NCI-H2107 (cell line): Measurements from ENCODE around the gene DSCAM.
A peak's percentile ranks its signal among the peaks of the same experiment; 100 is the strongest.

ENCODE experiments used
- DNase-seq: peaks from one replicate; lab custom pipeline; 2025; lab: John Stamatoyannopoulos, UW

DSCAM gene

DNA sequence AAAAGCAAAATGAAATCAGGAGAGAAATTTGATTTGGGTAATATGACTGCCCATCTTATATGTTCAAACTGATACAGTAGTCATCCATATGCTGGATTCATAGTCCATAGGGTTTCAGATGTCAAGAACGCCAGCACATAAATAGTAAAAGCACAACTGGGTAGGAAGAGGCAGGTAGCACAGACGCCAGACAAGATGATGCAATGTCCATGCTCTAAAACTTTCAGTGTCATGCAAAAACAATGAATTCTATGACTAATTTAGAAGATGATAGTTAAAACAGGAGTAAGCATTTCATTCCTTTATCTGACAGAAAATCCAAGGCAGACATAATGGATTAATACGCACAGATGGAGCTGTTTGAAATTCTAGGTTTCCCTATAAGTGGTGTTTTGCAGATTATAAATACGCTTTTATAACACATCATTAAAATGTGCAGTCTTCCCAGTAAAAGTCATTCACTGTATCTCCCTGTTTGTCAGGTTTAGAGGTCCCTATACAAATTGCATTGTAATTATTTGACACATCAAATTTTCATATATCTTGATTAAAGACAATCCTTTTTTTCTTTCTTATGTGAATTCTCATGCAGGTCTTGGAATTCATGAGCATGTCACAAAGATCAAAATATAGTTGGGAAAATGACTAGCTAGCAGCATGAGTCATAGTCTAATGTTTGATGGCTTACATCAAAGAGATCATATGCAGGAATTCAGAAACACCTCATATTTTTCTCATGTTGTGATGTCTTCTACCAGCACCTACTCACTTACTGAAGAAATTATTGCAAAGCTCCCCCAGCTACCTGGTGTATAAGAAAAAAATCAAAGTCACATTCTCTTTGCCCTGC lies 139.9 kb downstream of the DSCAM start:
- no peak for DNase-seq

DNA sequence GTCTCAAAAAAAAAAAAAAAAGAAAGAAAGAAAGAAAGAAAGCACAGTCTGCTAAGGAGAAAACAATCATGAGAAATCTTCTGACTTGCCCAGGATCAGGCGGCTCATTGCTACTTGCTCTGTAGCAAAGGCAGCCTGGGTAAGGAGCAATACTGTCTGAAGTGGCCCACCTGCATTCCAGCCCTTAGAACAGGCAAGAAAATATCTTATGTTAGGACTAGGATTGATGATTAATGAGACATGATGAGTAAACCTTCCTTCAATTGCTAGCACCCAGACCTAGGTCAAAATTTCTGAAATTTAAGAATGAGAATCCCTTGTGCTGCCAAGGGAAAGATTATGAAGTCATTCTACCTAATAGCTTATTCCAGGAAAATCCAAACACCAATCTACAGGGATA lies 140.8 kb downstream of the DSCAM start:
- DNase-seq: no peak

- no peak for DNase-seq
Observed at GRCh38 chr21:40704141-40704540, 142.8 kb downstream of the DSCAM start.

GRCh38 chr21:40699366-40699765 lies 147.6 kb downstream of the DSCAM start:
- DNase-seq: no peak

DNA sequence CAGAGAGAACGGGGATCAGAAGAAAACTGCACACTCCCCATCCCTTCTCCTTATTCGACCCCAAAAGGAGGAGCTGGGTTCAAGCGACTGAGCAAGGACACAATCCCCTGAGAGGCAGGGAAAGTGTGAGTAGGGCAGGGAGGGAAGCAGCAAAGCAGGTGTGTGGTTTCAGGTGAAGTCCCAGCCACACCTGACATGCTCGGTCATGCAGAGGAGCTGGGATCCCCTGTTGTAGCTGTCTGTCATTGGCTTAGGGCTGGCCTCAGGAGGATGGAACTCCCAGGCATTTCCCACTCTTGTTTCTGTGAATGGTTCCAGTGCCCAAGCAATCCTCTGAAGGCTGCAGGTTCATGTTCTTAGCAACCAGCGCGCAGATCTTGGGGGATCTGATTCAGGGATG lies 150.7 kb downstream of the DSCAM start:
- DNase-seq: no peak

DNA sequence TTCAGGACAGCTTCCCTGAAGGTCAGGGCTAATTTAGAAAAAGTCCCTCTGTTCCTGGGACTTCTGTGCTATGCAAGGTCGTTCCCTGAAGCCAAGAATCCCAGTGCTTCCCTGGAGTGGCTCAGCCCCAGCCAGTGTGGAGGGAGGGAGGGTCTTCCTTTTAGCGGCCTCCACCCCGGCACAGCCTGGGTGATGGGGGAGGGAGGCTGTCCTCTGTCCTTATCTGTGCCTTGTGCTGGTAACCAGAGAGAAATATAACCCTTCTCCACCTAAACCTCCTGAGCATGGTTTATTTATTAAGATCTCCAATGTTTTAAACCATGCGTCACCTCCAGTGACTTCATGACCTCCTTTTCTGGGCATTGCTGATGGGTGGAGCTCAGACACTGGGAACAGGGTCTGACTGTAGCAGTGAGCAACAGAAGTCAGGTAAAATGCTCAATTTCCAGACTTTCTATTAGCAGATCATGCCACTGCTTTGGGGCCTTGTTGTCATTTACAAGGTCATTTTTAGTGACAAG lies 157.1 kb downstream of the DSCAM start:
- DNase-seq: no peak

DNA sequence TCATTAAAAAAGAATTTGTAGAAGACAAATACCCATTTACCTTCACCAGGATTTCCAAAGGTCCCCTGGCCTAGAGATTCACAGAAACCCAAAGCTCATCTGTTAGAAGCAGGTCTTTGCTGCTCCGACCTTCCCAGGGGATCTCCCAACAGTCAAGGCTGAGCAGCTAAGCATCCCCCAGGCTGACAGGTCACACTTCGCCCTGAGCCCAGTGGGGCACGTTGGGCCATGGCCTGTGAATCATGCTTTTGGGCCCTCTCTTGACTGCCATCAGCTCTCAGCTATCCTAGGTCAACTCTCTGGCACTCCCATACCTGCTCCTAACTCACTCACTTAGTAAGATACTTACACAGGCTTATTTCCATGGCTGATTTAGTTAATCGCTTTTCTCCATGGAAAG lies 157.7 kb downstream of the DSCAM start:
- no peak for DNase-seq

GRCh38 chr21:40688106-40688864 lies 158.7 kb downstream of the DSCAM start:
- DNase-seq: no peak

DNA sequence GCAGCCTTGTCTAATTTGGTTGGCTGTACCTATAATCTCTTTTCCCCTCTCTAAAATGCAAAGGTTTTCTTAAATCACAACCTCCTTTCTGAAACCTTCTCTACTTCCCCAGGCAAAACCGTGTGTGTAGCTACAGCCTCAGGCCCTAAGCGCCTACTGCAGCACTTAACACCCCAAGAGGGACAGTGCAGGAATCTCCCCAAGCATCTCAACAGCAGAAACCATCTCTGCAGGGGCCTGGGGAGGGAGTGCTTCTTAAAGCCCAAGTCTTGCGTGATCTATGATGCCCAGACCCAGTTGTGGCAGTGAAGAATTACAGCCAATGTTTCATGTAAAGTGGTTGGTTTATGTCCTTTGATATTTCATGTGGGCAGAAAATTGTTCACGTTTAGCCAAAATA lies 159.3 kb downstream of the DSCAM start:
- DNase-seq: no peak

GRCh38 chr21:40686526-40686925 lies 160.4 kb downstream of the DSCAM start:
- DNase-seq: no peak

DNA sequence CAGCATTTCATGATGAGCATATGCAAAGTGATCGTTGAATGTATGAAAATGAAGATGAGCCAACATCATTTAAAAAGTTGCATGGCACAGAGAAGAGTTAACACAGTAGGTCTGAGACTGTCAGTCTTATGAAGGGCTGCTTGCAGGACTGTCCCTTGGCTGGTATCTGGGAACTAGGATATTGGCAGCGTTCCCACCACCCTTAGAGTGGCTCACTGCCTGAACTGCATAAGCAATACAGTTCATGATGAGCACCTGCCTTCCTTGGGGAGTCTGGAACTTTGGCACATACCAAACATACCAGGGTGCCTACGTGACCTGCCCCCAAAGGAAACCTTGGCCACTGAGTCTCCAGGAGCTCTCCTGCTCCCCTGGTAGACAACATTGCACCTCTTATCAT lies 161.8 kb downstream of the DSCAM start:
- no peak for DNase-seq

DNA sequence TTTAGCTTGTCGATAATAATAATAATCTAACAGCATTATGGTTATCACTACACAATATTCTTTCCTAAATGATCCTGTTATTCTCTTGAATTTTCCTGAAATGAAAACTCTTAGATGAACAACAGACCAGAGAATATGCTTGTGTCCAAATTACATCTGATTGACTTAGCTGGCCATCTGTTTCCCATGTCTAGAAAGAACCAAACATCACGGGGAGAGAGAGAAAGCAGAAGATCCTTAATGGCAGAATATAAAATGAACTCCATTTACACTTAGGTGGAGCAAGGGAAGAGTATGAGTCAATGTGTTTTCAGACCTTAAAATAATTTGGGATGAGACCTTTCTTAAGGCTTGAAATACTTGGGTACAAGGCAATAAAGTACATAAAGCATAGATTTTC lies 162.2 kb downstream of the DSCAM start:
- no peak for DNase-seq

GRCh38 chr21:40683349-40683748 lies 163.6 kb downstream of the DSCAM start:
- DNase-seq: no peak

GRCh38 chr21:40681164-40681859 lies 165.6 kb downstream of the DSCAM start:
- peak; percentile 33 for DNase-seq

DNA sequence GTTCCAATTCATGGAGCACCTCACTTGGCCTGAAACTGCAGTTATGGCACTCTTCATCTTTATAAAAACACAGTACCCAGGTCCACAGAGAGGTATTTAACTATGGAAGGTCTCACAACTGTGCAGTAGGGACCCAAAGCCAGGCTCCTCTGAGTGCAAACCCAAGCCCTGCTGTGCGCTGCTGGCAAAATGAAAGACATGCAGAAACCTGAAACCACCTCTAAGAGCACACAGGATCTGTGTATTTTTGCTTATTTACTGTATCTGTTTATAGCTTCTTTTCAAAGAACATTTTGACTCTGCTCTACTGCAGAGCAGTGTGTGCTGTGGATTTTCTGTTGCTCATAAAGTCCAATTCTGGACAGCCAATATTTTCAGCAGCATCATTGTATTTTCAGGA lies 166.6 kb downstream of the DSCAM start:
- DNase-seq: peak; percentile 65

GRCh38 chr21:40678681-40679284 lies 168.2 kb downstream of the DSCAM start:
- peak; percentile 36 for DNase-seq

DNA sequence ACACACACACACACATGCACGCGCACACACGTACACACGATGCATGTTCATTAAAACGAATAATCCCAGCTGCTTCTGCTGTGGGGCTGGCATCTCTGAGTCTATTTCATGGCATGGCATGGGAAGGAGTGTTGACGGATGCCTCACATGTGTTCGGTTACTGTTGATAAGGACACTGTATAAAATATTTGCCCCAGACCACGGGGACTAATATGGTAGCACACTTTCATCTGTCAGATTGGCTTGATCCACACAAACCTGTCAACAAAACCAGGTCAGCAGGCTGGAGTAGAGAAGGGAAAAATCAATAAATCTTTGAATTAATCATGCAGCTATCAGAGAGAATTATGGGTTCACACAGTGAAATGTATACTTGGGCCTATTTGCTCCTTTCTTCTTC lies 171.9 kb downstream of the DSCAM start:
- no peak for DNase-seq

- DNase-seq: no peak
Observed at GRCh38 chr21:40672602-40673001, 174.4 kb downstream of the DSCAM start.

DNA sequence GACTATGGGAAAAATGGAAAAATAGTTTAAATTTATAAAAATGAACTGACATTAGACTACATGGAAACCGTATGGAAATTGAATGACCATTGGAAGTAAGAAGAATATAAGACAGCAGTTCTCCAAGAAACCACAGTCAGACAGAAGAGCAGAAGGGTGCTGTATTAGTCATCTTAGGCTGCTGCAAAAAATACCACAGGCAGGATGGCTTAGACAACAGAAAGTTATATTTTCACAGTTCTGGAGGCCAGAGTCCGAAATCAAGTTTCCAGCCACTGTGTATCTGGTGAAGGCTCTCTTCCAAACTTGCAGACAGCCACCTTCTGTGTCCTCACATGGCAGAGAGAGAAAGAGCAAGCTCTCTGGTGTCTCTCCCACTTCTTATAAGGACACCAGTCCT lies 175.2 kb downstream of the DSCAM start:
- no peak for DNase-seq

DNA sequence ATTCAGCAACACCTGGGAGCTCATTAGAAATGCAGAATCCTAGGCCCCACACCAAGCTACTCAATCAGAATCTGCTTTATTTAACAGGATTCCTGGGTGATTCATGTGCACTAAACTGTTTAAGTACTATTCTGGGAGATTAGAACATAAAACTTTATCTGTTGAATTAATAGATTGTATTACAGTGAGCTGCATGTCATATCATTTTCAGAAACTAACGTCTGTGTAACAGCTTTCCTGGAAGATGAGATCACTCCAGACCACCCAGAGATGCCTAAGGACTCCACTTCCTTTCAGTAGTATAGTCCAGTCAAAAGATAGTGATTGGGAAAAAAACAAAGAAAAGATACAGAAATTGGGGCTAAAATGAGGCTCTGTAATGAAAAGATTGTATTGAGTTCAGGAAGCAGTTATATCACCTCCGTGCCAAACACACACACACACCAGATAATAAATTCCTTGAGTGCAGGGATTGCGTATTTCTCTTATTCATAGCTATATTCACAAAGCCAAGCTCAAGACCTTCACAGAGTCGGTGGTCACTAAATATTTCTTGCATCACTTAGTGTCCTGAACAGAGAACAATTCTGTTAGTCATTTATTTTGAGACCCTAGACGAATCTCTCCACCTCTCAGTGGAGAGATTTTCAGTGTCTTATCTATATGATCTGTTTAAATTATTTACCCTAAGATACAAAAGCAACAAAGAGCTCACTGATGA lies 178.2 kb downstream of the DSCAM start:
- no peak for DNase-seq

- no peak for DNase-seq
Observed at GRCh38 chr21:40667967-40668366, 179.0 kb downstream of the DSCAM start.
